PFSK-1 (cell line): ENCODE measurements around the gene DENND1B.

ENCODE experiments used
- POLR2AphosphoS5 ChIP-seq: IDR thresholded peaks from 2 replicates; pipeline ENCODE4 v1.6.1; 2012; ENCODE audit warnings: low read depth, mild to moderate bottlenecking, control low read depth, low read length, moderate library complexity
- REST ChIP-seq, 2 experiments: IDR thresholded peaks; 2 replicates each; pipeline versions ENCODE4 v1.6.1 to v1.8.0; 2011 to 2012; ENCODE audit warnings: low read depth in 2 of 2, low read length in 2 of 2, control low read depth in 1 of 2, inconsistent platforms in 1 of 2, mild to moderate bottlenecking in 1 of 2, moderate library complexity in 1 of 2; ENCODE audit not compliant: insufficient read depth in 1 of 2
- TAF1 ChIP-seq: IDR thresholded peaks from 2 replicates; pipeline ENCODE4 v1.6.1; 2012; ENCODE audit warnings: low read length, control low read depth, borderline replicate concordance; ENCODE audit not compliant: insufficient read depth

- TF ChIP-seq POLR2AphosphoS5 = no peak
- TF ChIP-seq REST (IDR thresholded peaks at IDR 0.05; ENCODE audit: insufficient read depth in 1 of 2, low read depth in 2 of 2, low read length in 2 of 2) = no peak
- TF ChIP-seq TAF1 = no peak
These were observed 24.0 kb upstream of the DENND1B start for GRCh38 chr1:197799271-197799670.
